GM19023 (cell line): Measurements from ENCODE around the gene PRG2.
"Not testable (repeated sequence)": the region's sequence is repeated elsewhere in the genome, so short reads cannot be mapped to it uniquely, and the experiment has no call there.

Source experiments
- ATAC-seq: cut with Tn5 transposase; IDR thresholded peaks from one replicate; pipeline ENCODE4 v1.9.1; 2021; ENCODE audit warnings: mild to moderate bottlenecking, moderate library complexity; ENCODE audit not compliant: unreplicated experiment

PRG2 gene

DNA sequence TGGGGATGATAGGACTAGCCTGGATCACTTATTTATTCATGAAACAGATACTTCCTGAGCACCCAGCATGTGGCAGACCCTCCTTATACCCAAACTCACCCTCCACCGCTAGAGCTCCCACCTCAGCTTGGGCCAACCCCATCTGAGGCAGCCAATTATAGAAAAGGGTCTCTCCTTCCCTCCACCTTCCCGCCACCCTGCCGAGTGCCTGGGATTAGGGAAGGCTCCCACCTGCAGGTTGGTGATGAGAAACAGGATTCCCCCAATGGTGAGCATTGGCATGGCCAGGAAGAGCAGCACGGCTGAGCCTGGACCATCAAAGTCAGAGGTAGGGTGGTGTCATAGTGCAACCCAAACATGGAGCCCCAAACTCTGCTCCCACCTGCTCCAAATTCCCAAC is 30.6 kb upstream of the PRG2 start:
- no peak for ATAC-seq

DNA sequence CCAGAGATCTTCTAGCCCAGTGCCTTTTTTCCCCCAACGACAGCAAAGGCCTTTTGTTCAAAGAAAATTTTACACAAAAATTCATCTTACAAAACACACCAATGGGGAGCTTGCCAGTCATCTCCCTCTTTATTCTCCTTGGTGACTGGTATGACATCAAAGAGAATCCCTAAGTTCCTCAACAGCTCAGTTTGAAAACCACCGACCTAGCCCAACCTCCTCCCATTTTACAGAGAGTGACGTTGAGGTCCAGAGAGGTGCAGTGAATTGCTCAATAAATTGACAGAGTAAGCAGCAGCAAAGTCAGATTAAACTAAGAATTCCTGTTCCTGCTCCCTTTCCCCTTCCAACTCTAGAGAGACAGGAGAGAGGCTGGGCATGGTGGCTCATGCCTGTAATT is 28.7 kb upstream of the PRG2 start:
- no peak for ATAC-seq

GRCh38 chr11:57418131-57418530 is 27.7 kb upstream of the PRG2 start:
- ATAC-seq, result no peak

DNA sequence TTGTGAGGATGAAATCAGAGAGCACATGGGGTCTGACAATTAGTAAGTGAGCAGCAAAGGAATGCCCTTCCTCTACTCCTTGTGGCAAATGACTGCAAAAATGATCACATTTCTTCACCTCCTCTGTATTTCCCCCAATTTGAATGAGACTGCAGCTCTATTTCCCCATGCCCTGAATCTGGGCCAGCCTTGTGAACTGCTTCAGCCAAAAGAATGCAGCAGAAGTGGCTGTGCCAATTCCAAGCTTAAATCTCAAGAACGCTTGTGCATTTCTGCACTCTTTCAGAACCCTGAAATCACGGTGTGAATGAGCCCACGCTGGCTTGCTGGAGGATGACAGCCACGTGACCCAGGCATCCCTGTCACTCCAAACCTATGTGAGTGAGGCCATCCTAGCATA is 26.6 kb upstream of the PRG2 start:
- no peak for ATAC-seq

DNA sequence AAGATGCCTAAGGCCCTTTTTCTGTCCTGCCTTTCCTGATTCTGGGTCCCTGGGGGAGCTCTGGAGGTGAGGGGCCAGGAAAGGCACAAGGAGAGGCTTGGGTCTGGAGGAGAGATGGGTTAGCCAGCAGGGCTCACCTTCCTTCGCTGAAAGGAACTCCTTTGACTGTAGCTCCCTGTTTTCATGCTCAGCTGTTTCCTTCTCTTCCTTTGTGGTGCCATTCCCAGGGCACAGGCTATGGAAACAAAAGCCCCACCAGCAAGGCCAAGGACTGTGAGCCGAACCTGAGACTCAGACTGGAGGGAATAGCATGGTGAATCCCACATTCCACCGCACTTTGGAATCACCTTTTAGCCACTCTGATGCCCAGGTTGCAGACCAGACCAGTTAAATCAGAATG is 26.0 kb upstream of the PRG2 start:
- no peak for ATAC-seq

DNA sequence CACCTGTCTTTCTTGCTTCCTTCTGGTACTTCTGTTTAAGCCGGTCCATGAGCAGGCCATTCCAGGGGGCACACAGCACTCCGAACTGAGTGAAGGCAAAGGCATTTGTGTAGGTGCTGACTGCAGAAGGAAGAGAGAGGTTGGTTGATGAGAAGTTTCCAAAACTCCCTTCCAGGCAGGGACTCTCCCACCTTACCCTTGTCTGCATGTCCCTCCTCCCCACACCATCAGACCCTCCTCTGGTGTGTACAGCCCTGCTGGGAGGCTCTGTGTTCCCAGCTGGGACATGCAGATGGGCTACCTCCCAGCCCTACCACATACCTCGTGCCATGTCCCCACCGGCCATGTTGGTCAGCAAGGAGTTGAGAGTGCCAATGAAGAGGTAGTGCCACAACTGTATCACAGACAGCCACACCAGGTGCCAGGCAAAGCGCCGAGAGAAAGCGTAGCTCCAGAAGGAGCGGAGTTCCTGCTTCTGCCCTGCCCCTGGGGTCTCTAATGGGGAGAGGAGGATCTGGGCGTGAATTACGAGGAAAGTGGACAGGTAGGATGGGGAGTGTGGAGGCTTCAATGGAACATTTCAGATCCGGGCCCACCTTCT is 24.3 kb upstream of the PRG2 start:
- ATAC-seq, result no peak

DNA sequence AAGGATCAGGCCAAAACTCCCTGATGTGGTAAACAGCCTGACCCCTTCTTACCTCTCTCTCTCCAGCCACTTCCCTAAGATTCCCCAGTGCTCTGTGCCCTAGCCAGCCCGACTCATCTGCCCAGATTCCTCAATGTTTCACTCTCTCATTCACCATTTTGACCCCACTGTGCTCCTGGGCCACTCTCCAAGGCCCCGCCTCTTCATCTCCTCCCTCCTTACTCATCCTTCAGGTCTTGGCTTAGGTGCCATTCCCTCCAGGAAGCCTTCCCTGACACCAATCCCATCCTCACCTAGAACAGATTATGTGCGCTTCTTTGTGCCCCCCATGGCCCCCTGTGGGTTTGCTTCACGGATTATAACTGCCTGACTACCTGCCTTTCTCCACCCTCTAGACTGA is 23.2 kb upstream of the PRG2 start:
- no peak for ATAC-seq

DNA sequence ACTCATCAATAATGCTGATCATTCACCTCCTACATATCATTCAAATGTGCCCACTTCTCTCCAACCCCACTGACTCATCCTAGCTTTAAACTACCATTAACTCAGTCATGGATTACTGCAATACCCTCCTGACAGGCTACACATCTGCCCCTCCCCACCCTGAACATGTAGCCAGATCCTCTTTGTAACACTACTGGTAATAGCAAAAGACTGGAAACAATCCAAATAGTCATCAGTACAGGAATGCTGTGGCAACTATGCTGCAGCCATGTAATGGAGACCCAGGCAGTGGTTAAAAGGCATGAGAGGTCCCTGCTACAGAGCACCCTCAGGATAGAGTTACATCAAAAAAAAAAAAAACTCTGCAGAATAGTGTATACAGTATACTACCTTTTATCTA is 19.8 kb upstream of the PRG2 start:
- no peak for ATAC-seq

DNA sequence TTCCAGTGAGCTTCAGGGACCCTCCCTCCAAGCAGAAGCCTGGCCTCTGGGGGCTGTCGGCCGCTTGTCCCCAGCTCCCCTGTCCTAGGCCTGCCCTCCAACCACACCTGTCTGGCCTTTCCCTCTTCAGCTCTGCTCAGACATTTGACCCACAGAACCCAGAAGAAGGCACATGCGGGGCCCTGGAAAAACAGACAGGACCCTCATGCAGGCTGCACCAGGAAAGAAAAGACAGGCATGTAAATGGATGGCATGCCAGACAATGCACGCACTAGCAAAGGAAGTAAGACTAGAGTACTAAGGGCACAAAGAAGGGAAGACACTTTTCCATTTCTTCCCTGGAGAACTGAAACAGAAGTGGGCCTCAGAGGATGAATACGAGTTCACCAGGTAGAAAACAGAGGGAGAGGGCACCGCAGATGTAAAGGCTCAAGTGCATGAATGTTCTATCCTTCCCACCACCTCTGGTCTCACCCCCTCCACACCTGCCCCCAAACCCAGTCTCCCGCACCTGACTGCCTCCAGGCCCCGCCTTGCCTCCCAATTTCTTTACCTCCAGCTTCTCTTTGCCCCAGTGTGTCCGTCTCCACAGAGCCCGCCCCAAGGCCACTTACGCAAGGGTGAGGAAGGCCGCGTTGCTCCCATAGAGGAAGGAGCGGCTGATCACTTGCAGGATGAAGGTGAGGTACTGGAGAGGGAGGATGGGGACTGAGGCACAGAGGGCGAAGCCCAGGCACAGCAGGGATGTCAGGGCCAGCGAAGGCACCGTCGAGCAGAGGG is 19.1 kb upstream of the PRG2 start:
- no peak for ATAC-seq

GRCh38 chr11:57408771-57409170 is 18.3 kb upstream of the PRG2 start:
- no peak for ATAC-seq

DNA sequence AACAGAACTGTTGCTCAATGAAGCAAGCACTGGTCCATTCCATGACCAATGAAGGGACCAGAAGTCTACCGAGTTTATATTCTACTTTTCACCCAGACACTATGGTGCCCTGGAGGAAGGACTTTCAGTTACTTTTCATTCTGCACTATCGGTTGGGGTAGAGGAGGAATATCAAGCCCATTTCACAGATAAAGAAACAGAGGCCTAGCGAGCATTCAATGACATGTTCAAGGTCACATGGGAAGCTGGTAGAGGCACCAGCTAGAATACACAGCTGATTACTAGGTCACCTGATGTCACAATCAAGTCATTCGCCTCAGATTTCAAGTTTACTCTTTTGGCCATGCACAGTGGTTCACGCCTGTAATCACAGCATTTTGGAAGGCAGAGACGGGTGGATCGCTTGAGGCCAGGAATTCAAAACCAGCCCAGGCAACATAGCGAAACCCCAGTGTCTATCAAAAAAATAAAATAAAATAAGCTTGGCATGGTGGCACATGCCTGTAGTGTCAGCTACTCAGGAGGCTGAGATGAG is 17.6 kb upstream of the PRG2 start:
- no peak for ATAC-seq

DNA sequence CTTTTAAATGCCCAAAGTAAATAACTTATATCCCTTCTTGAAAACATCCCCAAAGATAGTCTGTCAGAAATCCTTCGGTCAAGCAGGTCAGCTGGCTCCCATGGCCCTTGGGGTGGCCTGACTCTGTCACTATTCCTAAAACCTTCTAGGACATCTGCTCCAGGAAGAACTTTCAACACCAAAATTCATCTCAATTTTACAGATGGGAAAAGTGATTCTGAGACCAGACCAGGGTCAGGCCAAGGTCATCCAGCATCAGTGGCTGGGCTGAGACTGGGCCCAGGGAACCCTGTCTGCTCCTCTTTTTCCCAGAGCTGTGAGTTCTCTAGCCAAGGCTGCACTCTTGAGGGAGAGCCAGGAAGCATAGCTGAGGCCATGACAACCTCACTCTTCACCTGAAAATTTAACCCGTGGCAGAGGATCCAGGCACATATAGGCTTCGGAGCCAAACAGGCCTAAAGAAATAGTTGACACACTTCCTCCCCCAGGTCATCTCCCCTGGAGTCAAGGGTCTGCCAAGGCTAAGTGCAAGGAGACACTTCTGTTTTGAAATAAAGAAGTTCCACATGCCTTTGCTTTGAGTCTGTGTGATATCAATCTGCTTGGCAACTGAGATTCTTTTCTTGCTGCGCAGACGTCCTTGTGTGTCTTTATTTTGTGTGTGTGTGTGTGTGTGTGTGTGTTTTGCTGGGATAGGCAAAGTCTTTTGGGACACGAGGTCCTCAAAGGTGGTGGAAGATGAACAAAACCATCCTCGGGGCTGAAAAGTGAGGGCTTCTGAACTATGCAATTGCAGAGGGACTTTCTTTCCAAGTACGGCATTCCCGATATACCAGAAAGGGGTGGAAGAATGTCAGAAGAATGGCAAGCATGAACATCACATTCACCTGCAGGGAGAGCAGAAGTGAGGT is 16.8 kb upstream of the PRG2 start:
- no peak for ATAC-seq

GRCh38 chr11:57406337-57406904 is 16.0 kb upstream of the PRG2 start:
- ATAC-seq, result peak; percentile 72

GRCh38 chr11:57405271-57405860 is 14.9 kb upstream of the PRG2 start:
- no peak for ATAC-seq

DNA sequence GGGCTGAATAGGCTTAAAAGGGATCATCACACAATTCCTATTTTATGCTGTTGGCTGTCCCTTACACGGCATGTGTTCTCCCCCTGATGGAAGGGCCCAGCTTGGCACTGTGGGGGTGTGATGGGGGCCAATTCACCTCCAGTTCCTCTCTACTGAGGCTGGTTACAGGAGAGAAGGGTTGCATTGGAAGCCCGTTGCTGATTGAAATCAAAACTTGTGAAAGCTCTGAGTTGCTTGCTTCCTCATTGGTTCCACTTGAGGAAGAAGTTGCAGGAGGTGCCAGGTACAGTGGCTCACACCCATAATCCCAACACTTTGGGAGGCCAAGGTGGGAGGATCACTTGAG is 13.3 kb upstream of the PRG2 start:
- ATAC-seq, result no peak

GRCh38 chr11:57403003-57403801 is 12.8 kb upstream of the PRG2 start:
- not testable (repeated sequence) for ATAC-seq

- ATAC-seq, result no peak
Measured at GRCh38 chr11:57402188-57403002, 11.9 kb upstream of the PRG2 start.

- no peak for ATAC-seq
Measured at GRCh38 chr11:57399972-57400578, 9.6 kb upstream of the PRG2 start.

- no peak for ATAC-seq
Measured at GRCh38 chr11:57399221-57399620, 8.8 kb upstream of the PRG2 start.
